Epithelial cell of esophagus (primary cell): ENCODE results near the gene SPIB.

Source experiments
- DNase-seq: peaks from one replicate; pipeline ENCODE4 v3.0.0; 2010; ENCODE audit warnings: low read depth
- H3K4me3 ChIP-seq: 2 replicates; pipeline ENCODE4 v1.5.1; 2011; ENCODE audit warnings: mild to moderate bottlenecking, low read length, control low read depth
- TF ChIP-seq, protein P1 (sequence below): IDR thresholded peaks from 2 replicates; pipeline ENCODE4 v1.5.1; 2011; ENCODE audit warnings: low read depth, mild to moderate bottlenecking, low read length, control low read depth, inconsistent platforms; ENCODE audit not compliant: insufficient read depth; ENCODE audit errors: missing control alignments

Gene SPIB

DNA sequence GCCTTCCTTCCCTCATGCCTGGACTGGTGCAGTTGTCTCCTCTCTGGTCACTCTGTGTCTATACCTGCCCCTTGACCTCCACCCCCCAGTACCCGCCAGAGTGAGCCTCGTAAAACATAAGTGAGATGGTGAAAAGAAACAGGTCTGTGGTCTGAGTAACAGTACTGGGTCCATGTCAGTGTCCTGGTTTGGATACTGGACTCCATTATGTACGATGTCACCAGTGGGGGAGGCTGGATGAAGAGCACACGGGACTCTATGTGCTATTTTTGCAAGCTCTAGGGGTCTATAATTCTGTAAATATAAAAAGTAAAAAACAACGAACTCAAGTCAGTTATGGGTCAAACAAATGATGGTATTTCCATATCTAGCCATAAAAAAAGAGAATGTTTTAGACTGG is 28.3 kb downstream of the SPIB start:
- TF ChIP-seq, protein P1, sequence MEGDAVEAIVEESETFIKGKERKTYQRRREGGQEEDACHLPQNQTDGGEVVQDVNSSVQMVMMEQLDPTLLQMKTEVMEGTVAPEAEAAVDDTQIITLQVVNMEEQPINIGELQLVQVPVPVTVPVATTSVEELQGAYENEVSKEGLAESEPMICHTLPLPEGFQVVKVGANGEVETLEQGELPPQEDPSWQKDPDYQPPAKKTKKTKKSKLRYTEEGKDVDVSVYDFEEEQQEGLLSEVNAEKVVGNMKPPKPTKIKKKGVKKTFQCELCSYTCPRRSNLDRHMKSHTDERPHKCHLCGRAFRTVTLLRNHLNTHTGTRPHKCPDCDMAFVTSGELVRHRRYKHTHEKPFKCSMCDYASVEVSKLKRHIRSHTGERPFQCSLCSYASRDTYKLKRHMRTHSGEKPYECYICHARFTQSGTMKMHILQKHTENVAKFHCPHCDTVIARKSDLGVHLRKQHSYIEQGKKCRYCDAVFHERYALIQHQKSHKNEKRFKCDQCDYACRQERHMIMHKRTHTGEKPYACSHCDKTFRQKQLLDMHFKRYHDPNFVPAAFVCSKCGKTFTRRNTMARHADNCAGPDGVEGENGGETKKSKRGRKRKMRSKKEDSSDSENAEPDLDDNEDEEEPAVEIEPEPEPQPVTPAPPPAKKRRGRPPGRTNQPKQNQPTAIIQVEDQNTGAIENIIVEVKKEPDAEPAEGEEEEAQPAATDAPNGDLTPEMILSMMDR = no peak
- DNase-seq = no peak
- no peak overlapping the region for H3K4me3 ChIP-seq

DNA sequence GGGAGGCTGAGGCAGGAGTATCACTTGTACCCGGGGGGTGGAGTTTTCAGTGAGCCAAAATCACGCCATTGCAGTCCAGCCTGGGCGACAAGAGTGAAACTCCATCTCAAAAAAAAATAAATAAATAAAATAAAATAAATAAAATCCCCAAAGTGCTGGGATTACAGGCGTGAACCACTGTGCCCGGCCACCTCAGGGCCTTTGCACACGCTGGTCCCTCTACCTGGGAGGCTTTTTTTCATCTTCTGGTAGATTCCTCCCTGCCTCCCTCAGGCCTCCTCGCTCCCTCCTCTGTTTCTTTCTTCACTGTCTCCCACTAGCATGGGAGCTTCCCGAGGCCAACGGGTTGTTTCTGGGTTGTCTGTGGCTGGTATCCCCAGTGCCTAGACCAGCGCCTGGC is 29.0 kb downstream of the SPIB start:
- TF ChIP-seq, protein P1 = no peak
- DNase-seq = no peak
- H3K4me3 ChIP-seq = no peak overlapping the region

DNA sequence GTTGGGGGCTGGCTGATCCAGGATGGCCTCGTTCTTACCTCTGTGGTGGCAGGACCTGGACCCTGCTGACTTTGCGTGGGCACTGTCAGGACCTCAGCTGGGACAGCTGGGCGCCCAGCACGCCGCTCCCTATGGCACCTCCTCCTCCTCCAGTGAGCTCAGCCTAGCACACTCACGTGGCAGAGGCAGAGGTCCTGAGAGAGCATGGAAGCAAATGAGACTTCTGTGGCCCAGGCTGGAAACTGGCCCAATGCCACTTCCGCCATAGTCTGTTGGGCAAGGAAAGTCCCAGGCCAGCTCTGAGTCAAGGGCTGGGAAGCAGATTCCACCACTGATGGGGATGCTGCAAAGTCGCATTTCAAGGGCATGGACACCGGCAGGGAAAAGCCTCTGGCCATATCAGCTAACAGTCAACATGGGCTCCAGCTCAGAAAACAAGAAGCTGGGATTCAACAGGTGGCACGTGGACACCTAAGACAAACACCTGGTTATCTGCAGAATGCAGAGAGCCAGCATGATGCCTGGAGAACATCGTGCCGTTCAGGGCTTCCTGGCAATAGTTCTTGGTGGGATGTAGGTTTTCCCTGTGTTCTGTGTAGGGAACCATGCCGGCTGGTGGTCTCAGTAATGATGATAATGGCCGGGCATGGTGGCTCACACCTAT is 30.6 kb downstream of the SPIB start:
- TF ChIP-seq, protein P1 = no peak
- DNase-seq = no peak

DNA sequence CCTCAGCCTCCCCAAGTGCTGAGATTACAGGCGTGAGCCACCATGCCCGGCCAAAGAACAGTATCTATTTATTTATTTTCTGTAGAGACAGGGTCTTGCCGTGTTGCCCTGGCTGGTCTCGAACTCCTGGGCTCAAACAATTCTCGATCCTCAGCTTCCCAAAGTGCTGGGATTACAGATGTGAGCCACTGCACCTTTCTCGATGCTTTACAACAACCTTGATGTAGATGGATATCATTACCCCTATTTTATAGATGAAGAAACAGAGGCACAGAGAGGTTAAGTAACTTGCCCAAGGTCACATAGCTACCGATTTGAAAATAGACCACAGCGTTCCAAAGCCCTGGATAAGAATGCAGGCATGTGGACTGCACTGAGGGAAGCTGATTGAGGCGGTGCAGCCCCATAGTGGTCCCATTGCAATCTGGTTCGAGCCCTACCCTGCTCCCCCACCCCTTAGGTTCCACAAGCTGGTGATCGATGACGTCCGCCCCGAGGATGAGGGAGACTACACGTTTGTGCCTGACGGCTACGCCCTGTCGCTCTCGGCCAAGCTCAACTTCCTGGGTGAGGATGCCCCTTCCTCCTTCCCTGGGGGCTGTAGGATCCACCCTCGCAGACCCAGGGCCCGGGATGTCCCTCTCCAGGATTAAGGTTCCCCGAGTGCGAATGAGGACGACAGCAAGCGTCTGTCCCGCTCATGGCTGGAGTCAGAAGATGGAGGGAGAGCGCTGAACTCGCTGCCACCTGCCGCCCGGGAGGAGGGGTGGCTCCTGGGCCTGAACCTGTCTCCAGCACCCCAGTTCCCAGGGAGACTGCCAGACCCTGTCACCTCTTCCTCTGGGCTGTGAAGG is 31.9 kb downstream of the SPIB start:
- no peak for DNase-seq
- no peak overlapping the region for H3K4me3 ChIP-seq
- TF ChIP-seq, protein P1 = no peak

More for the DNA sequence above, 30.6 kb downstream of the SPIB start:
- H3K4me3 ChIP-seq = no peak overlapping the region

DNA sequence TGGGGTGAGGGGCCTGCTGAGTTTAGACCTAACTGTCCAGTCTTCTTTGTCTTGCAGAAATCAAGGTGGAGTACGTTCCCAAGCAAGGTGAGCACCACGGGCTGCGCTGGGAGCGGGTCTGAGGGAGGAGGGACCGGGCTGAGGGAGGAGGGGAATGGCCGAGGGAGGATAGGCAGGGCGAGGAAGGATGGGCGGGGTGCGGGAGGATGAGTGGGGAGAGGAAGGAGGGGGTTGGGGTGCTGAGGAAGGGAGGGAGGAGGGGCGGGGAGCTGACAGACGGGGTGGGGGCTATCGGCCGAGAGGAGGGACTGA is 32.4 kb downstream of the SPIB start:
- TF ChIP-seq, protein P1 = no peak
- no peak overlapping the region for H3K4me3 ChIP-seq
- no peak for DNase-seq

DNA sequence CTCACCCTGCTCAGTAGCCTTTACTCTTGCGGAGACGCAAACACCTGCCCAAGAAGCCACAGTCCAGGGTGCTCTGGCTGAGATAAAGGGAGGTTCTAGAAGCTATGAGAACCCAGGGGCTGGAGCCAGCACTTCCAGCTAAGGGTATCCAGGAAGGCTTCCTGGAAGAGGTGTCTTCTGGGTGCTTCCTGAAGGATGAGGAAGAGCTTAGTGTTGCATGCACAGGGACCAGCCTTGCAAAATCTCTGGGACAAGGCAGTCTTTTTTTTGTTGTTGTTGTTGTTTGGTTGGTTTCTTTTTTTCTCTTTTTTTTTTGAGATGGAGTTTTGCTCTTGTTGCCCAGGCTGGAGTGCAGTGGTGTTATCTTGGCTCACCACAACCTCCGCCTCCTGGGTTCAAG is 34.5 kb downstream of the SPIB start:
- TF ChIP-seq, protein P1 = no peak
- no peak overlapping the region for H3K4me3 ChIP-seq
- no peak for DNase-seq
